HG03457 (cell line): ENCODE results near the gene TLX2.

Source experiments
- ATAC-seq: cut with Tn5 transposase; IDR thresholded peaks from one replicate; pipeline ENCODE4 v1.9.1; 2021; ENCODE audit warnings: moderate number of reproducible peaks; ENCODE audit not compliant: unreplicated experiment

The TLX2 gene

GRCh38 chr2:74496997-74497776, 17.1 kb upstream of the TLX2 start:
- no peak for ATAC-seq

- ATAC-seq: no peak
Observed at GRCh38 chr2:74497777-74498499, 16.3 kb upstream of the TLX2 start.

- ATAC-seq: no peak
Observed at GRCh38 chr2:74498500-74499266, 15.6 kb upstream of the TLX2 start.

GRCh38 chr2:74499267-74499939, 14.8 kb upstream of the TLX2 start, which contains the start of gene LBX2:
Gene LBX2, minus strand, starts transcription at chr2:74499603. Its CDS starts 66 bp downstream, at chr2:74499537.
- no peak for ATAC-seq

- ATAC-seq: no peak
Observed at GRCh38 chr2:74499940-74500577, 14.2 kb upstream of the TLX2 start.

- no peak for ATAC-seq
Observed at GRCh38 chr2:74500578-74500946, 13.7 kb upstream of the TLX2 start.

GRCh38 chr2:74501335-74502071, 12.7 kb upstream of the TLX2 start:
- ATAC-seq: no peak

GRCh38 chr2:74502147-74502719, 12.0 kb upstream of the TLX2 start:
- ATAC-seq: no peak

GRCh38 chr2:74502720-74503505, 11.3 kb upstream of the TLX2 start:
- no peak for ATAC-seq

- ATAC-seq: no peak
Observed at GRCh38 chr2:74503506-74504475, 10.5 kb upstream of the TLX2 start.

GRCh38 chr2:74504591-74504990, 9.7 kb upstream of the TLX2 start:
- no peak for ATAC-seq

- no peak for ATAC-seq
Observed at GRCh38 chr2:74505448-74506246, 8.6 kb upstream of the TLX2 start.

- ATAC-seq: peak; percentile 72
Observed at GRCh38 chr2:74507145-74507925, 6.9 kb upstream of the TLX2 start, which contains the start of gene PCGF1. Gene PCGF1, minus strand, starts transcription at chr2:74507695. Its CDS starts 27 bp downstream, at chr2:74507668.

- ATAC-seq: peak; percentile 3
Observed at GRCh38 chr2:74507926-74508520, 6.2 kb upstream of the TLX2 start.

GRCh38 chr2:74510272-74510671, 4.0 kb upstream of the TLX2 start:
- no peak for ATAC-seq
